Erythroblast (primary cell): Measurements from ENCODE around the gene ZNF689.

ENCODE experiments used
- DNase-seq, 2 experiments: peaks; one replicate each; lab custom pipeline; 2025; lab: John Stamatoyannopoulos, UW
- GATA1 ChIP-seq: IDR thresholded peaks from 2 replicates; pipeline ENCODE4 v1.6.1; 2011; ENCODE audit warnings: low read depth, mild to moderate bottlenecking, control low read depth, low read length, moderate library complexity
- POLR2A ChIP-seq: IDR thresholded peaks from 2 replicates; pipeline ENCODE4 v1.6.1; 2011; ENCODE audit warnings: mild to moderate bottlenecking, low read length

The ZNF689 gene

DNA sequence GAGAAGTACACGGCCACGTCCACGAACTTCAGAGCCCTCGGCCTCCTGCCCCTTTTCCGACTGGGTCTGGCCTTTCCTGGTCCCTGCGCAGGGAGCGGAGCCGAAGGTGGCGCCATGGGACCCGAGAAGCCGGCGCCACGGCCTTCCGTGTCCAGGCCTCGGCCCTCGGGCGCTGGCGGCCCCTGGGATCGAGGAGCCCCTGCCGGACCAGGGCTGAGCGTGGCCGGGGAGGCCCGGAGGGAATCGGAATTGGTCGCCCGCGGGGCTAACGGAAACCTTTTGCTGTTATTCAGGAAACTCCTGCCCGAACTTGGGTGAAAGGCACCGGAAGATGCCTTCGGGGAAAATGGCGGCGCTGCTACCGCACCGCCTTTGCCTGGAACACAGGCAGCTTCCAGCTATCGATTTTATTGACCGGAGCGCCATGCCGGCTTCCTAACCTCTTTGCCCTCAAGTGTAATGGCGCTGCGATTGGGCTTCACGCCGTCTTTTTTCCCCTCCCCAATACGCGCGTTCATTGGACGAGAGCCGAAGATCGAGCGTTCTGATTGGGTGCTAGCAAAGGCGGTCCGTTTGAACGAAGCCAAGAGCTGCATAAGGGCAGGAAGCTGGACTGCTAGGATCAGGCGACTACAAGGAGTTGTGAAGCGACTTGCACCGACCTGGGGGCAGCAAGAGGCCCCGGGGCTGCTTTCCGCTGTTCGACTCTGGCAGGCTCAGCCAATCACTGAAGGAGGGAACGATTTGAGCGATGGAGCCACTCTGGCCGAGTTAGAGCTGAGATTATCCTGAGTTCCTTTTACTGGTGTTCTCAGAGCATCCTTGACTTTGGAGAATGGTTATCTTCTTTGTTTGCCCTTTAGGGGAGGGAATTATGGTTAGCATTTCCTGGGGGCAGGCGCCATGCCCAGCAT lies at the start of gene ZNF689:
Gene ZNF689 (minus strand): TSS at position 464 of the 914 bp plus-strand sequence. CDS start 348 bp downstream, at position 116.
- peak; percentile 97 to 98 for DNase-seq
- TF ChIP-seq POLR2A (peak; percentile 79), GATA1 (no peak)

DNA sequence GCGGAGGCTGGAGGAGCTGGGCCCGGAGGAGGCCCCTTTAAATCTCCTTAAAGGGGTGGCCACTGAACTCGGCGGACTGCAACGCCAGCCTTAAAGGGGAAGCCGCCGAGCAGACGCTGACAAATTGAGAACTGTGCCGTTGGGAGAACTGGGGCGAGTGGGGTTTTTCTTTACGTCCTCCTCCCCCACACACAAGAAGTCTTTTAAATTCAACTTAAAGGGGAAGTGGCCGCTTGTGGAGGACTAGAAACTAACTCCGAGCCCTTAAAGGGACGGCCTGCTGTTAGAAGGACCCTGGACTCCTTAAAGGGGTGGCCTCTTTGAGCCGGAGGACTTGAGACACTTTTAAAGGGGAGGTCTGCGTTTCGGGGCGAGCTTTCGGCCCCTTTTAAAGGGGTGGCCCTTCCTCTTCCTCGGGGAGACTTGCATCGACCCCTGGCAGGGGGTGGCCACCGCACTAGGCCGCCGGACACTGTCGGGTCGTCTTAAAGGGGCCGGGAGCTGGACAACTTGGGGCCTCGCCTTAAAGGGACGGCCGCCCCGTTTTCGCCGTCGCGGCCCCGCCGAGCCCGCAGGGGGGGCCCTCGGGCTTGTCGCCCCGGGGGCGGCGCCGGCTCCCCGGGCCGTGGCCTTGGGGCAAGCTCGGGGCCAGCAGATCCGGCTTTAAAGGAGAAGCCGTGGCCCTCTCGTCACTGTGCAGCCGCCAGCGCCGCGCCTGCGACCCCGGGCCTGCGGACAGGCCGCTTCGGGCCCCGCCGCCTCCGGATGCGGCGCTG lies 48.7 kb upstream of the ZNF689 start:
- peak; percentile 97 to 98 for DNase-seq
- TF ChIP-seq GATA1 (no peak), POLR2A (no peak)

DNA sequence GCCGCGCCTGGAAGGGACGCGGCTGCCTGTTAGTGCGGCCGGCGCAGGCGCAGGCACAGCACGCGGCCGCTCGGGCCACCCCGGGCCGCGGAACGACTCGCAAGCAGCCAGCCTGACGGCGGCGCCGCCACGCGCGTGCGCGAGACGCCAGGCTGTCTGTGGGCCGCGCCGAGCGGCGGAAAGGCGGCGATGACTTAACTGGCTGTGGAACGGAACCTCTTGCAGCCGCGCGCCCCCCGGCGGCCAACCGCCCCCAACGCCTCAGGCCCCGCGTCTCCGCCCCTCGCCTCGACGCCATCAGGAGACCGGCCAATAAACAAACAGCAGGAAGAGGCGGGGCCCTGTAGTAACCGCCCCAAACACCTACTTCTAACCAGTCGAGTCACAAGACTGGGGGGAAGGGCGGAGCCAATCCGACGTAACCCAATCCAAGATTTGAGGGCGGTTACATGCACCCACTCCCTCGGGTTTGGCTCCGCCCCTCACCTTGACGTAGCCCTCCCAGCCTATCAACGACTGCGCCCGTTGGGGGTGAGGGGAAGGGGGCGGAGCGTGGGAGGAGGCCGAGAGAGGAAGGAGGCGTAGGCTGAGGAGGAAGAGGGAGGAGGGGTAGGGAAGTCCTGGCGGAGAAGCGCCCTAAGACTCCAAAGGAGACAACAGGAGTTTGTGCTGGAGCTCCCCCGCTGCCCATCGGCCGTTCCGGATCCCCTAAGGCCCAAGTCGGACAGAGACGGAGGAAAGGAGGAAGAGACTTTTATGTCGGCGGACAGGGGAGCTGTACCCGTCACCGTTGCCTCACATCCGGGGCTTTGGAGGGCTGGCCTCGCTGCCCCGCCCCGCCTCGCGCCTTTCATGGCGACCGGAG lies 47.9 kb upstream of the ZNF689 start, which contains the start of gene FBRS:
Gene FBRS (plus strand): TSS at position 566 of the 865 bp plus-strand sequence. CDS start 1,088 bp downstream, outside the sequence.
- TF ChIP-seq GATA1 (no peak), POLR2A (peak; percentile 93)
- DNase-seq, result peak; percentile 100

DNA sequence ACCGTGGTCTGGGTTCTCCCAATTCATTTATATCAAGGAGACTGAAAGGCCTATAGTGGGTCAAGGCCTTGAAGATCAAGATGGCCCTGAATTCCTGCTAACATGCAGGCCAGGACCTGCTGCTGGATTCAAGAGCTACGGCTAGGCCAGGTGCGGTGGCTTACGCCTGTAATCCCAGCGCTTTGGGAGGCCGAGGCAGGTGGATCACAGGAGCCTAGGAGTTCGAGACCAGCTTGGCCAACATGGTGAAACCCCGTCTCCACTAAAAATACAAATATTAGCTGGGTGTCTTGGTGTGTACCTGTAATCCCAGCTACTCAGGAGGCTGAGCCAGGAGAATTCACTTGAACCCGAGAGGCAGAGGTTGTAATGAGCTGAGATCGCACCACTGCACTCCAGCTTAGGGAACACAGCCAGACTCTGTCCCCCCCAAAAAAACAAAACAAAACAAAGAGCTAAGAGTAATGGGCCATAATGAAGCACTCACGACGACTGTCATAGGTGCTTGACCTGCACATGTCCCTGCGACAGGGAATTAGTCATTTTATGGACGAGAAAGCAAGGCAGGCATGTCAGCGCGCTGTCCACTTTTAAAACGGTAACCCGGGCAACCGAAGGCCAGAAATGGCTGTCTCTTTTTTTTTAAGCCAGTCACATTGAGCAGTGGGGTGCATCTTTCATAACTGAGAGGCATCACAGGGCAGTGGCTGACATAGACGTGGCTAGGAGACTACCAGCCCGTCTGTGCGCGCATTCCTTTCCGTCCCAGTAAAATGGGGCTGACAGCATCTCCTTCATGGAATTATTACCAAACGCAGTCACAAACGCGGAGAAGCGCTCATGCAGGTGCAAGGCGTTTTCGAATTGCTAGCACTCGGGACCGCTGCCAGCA lies 47.0 kb upstream of the ZNF689 start:
- no peak for DNase-seq
- no peak for TF ChIP-seq GATA1
- no peak for TF ChIP-seq POLR2A

DNA sequence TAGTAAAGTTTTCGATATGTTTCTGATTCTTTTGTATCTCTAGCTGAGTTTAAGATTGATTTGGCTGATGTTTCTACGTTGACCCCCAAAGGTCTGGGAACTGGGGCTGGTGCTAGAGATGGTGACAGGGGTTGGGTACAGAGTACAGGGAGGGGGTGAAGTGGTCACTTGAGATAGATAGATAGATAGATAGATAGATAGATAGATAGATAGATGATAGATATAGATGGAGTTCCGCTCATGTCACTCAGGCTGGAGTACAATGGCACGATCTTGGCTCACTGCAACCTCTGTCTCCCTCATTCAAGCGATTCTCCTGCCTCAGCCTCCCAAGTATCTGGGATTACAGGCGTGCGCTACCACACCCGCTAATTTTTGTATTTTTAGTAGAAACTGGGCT lies 46.2 kb upstream of the ZNF689 start:
- TF ChIP-seq POLR2A, result no peak
- no peak for TF ChIP-seq GATA1
- no peak for DNase-seq

DNA sequence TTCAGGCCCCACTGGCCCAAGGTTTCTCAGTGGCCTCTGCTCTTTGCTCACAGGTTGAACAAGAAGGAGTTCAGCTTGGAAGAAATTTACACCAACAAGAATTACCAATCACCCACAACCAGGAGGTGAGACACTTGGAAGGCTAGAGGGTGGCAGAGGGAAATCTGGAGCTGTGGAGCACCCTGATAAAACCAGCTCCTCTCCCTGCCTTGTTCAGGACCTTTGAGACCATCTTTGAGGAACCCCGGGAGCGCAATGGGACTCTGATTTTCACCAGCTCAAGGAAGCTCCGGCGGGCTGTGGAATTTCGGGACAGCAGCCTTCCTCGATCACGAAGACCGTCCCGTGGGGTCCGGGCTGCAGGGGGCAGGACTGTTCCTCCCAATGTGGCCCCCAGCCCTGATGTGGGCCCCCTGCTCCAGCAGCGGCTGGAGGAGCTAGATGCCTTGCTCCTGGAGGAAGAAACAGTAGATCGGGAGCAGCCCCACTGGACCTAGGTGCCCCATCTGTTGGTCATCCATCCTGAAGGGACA lies 45.7 kb upstream of the ZNF689 start:
- no peak for TF ChIP-seq POLR2A
- TF ChIP-seq GATA1, result no peak
- no peak for DNase-seq

DNA sequence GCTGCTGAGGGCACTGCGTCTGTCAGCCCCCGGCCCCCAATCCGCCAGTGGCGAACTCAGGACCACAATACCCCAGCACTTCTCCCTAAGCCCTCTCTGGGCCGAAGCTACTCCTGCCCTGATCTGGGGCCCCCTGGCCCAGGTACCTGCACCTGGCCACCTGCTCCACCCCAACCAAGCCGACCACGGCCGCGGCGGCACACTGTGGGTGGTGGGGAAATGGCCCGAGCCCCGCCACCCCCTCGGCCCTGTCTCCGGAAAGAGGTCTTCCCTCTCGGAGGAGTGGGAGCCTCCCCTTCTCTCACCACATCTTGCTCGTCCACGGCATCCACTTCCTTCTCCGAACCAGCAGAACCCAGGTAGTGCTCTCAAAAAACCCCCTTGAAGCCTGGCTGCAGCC lies 44.7 kb upstream of the ZNF689 start:
- DNase-seq, result no peak
- TF ChIP-seq GATA1, result no peak
- TF ChIP-seq POLR2A, result no peak

DNA sequence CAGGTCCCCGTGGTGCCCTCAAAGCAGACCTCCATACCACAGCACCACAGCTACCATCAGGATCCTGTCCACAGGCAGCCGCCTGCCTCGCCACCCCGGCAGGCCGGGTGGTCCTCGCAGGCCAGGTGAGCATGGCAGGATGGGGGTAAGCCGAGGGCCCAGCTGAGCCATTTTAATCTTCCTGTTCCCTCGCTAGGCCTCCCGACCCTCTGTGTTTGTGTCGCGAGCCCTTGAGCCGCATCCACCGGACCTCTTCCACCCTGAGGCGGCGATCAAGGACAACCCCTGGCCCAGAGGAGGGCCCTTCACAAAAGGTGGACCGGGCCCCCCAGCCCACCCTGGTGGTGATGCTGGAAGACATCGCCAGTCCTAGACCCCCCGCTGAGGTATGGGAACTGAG lies 42.5 kb upstream of the ZNF689 start:
- DNase-seq, result no peak
- TF ChIP-seq POLR2A (no peak), GATA1 (no peak)

DNA sequence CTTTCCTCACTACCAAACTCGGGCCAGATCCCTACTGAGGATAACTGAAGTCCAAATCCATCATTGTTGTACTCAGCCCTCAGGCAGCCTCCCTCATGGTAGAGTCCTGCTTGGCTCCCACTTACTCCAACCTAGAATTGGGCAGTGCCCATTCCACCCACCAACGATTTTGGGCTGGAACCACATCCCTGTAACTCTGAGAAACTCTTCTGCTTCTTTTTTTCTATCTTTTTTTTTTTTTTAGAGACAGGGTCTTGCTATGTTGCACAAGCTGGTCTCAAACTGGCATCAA lies 41.8 kb upstream of the ZNF689 start:
- TF ChIP-seq GATA1 (no peak), POLR2A (no peak)
- DNase-seq, result no peak

DNA sequence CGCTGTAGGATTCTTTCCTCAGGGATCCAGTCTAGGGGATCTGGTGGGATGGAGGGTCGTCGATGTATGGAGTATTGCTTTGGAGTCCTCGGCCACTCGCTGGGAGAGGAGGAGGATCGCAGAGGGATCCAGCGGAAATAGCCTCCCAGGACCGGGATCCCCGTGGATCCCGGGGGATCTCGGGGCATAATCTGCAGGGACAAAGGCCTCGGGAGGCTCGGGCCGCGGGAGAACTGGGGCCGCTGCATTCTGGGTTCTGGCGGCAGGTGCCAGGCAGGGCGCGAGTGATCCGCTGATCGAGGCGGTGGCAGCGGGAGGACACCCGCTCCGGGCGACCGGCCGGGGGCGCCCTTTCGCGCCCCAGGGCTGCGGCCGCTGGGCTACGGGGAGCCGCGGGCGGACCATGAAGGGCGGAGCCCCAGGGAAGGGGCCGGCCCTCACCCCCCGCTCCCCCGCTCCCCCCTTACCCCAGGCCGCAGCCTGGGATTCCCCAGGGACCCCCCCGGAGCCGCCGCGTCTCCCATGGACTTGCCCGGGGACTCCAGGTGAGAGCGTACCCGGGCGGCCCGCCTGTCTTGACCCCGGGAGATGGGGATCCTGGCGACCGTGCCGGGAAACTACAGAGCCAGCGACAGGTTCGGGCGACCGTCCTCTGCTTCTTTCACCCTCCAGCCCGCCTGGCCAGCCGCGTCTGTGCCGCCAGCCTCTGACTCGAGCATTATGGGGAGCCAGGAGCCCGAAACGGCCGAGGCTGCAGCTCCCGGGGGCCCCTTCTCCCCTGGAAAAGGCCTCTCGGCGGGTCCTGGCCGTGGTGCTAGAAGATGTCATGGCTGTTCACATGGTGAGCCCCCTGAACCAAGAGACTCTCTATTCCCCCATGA lies 41.2 kb upstream of the ZNF689 start:
- TF ChIP-seq POLR2A (peak; percentile 52), GATA1 (no peak)
- peak; percentile 87 to 91 for DNase-seq
